ENCODE data around the gene VOPP1. TPM values are rescaled to one million over a fixed set of nuclear protein-coding genes. Genes with fewer than 3 reads are reported as not detected.
A peak's percentile ranks its signal among the peaks of the same experiment; 100 is the strongest.

VOPP1 gene
- total RNA-seq, 2 experiments from 2014 or later = 64.9 to 67.2 TPM

- no peak overlapping the region for H3K4me3 Mint-ChIP-seq
- POLR2A ChIA-PET = interaction anchor here (0.6 kb wide), 1 partner anchor 11 kb away, joined by 3 read pairs; no protein-coding TSS in a partner anchor
Measured at GRCh38 chr7:55553024-55553345, 19.3 kb downstream of the VOPP1 start.

DNA sequence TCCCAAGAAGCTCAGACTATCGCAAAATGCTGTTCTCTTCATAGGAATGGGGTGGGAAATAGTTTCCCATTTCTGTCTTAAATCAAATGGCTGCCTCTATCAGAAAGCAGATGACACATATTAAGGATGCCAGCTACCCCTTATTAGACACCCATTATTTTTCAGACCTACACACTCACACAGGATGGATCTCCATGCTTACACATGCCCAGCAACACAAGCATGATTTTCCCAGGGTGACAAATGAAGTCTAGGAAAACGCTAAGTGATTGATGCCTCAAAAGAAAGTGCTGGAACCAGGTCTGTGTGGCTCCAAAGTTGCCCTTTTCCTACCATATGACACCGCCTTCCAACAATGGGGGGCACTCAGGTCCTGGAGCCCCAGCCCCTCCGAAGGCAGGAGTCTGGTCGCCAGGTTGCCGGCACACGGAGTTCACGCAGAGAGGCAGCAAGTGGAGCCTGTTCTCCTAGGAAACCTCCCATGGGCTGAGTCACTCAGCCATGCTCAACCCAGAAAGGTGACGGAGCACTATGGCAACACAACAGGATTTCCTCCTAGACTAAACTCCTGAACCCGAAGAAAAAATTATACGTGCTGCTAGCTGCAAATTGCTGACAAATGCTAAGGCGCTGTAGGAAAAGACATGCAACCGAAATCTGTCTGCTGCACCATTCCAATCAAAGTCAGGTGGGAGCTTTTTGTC, 19.8 kb downstream of the VOPP1 start:
- H3K9me3 Mint-ChIP-seq = no peaks in the 10 kb centered on the region
- ChIA-PET CTCF (interaction anchor here (2.9 kb wide), 1 partner anchor 15 kb away, joined by 7 read pairs; no protein-coding TSS in a partner anchor), POLR2A (no interaction called here)
- H3K27ac Mint-ChIP-seq = no peak overlapping the region
- peak; percentile 13 for DNase-seq
- H3K36me3 Mint-ChIP-seq = peaks cover 26% of the 10 kb centered on the region
- H3K4me3 Mint-ChIP-seq = no peak overlapping the region
- H3K4me1 Mint-ChIP-seq (ENCODE audit: low read depth) = peaks cover 94% of the 10 kb centered on the region
- intact Hi-C loops (cut with micrococcal nuclease) = no loop called here
- H3K27me3 Mint-ChIP-seq = no peaks in the 10 kb centered on the region

More at GRCh38 chr7:55553024-55553345, 19.3 kb downstream of the VOPP1 start:
- Mint-ChIP-seq H3K27ac (no peak overlapping the region), H3K27me3 (no peaks in the 10 kb centered on the region), H3K4me1 (ENCODE audit: low read depth) (peaks cover 94% of the 10 kb centered on the region), H3K36me3 (peaks cover 26% of the 10 kb centered on the region), H3K9me3 (no peaks in the 10 kb centered on the region)
- DNase-seq = no peak
- CTCF ChIA-PET = interaction anchor here (2.9 kb wide), 1 partner anchor 15 kb away, joined by 7 read pairs; no protein-coding TSS in a partner anchor
- intact Hi-C loops (cut with micrococcal nuclease) = no loop called here

- DNase-seq = peak; percentile 3
- POLR2A ChIA-PET = no interaction called here
- CTCF ChIA-PET = no interaction called here
- H3K36me3 Mint-ChIP-seq = peaks cover 21% of the 10 kb centered on the region
- no peaks in the 10 kb centered on the region for H3K9me3 Mint-ChIP-seq
- no peak overlapping the region for H3K27ac Mint-ChIP-seq
- intact Hi-C loops (cut with micrococcal nuclease) = no loop called here
- peaks cover 92% of the 10 kb centered on the region for H3K4me1 Mint-ChIP-seq (ENCODE audit: low read depth)
- H3K27me3 Mint-ChIP-seq = no peaks in the 10 kb centered on the region
- H3K4me3 Mint-ChIP-seq = no peak overlapping the region
Measured at GRCh38 chr7:55550841-55551537, 21.3 kb downstream of the VOPP1 start.

GRCh38 chr7:55550010-55550663, 22.2 kb downstream of the VOPP1 start:
- no peak overlapping the region for H3K4me3 Mint-ChIP-seq
- peaks cover 14% of the 10 kb centered on the region for H3K36me3 Mint-ChIP-seq
- peaks cover 91% of the 10 kb centered on the region for H3K4me1 Mint-ChIP-seq (ENCODE audit: low read depth)
- ChIA-PET CTCF (no interaction called here), POLR2A (no interaction called here)
- no peak overlapping the region for H3K27ac Mint-ChIP-seq
- no peaks in the 10 kb centered on the region for H3K9me3 Mint-ChIP-seq
- DNase-seq = peak; percentile 9
- no peaks in the 10 kb centered on the region for H3K27me3 Mint-ChIP-seq
- intact Hi-C loops (cut with micrococcal nuclease) = no loop called here

- Mint-ChIP-seq H3K27ac (no peak overlapping the region), H3K4me1 (ENCODE audit: low read depth) (peaks cover 90% of the 10 kb centered on the region), H3K9me3 (no peaks in the 10 kb centered on the region), H3K27me3 (no peaks in the 10 kb centered on the region), H3K4me3 (no peak overlapping the region), H3K36me3 (peaks cover 12% of the 10 kb centered on the region)
- intact Hi-C loops (cut with micrococcal nuclease) = no loop called here
- DNase-seq = peak; percentile 3
- POLR2A ChIA-PET = no interaction called here
- CTCF ChIA-PET = no interaction called here
Measured at GRCh38 chr7:55549457-55549856, 22.8 kb downstream of the VOPP1 start.

DNA sequence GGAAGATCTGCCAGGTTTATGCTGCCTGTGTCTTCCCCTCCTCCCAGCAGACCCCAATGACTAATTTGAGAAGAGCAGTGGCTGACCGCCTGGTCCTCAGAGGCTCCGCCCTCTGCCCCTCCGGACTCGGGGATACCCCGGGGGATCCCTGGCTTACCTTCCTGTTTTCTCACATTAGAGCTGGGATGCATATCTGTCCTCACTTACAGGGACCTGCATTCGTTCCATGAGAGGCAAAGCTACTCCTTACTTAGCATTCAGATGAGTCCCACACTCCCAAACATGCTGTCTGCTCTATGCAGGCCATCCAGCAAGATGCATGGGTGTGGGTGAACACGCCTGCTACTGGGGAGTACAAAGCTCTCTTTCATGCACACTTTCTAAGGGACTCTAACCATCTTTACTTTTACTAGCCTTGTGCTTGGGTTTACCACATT, 24.0 kb downstream of the VOPP1 start:
- H3K27me3 Mint-ChIP-seq = no peaks in the 10 kb centered on the region
- H3K4me3 Mint-ChIP-seq = no peak overlapping the region
- H3K27ac Mint-ChIP-seq = no peak overlapping the region
- peaks cover 18% of the 10 kb centered on the region for H3K36me3 Mint-ChIP-seq
- peaks cover 87% of the 10 kb centered on the region for H3K4me1 Mint-ChIP-seq (ENCODE audit: low read depth)
- intact Hi-C loops (cut with micrococcal nuclease) = no loop called here
- DNase-seq = no peak
- CTCF ChIA-PET = no interaction called here
- POLR2A ChIA-PET = no interaction called here
- no peaks in the 10 kb centered on the region for H3K9me3 Mint-ChIP-seq

GRCh38 chr7:55546814-55547213, 25.5 kb downstream of the VOPP1 start:
- POLR2A ChIA-PET = interaction anchor here (1.3 to 3.3 kb wide), 2 partner anchors 13 to 30 kb away, joined by 5 to 25 read pairs; no protein-coding TSS in a partner anchor
- H3K27ac Mint-ChIP-seq = peak overlapping the region; percentile 42
- CTCF ChIA-PET = interaction anchor here (1.0 to 2.2 kb wide), 3 partner anchors 13 to 266 kb away, joined by 3 to 7 read pairs (median 4); no protein-coding TSS in a partner anchor
- peaks cover 75% of the 10 kb centered on the region for H3K4me1 Mint-ChIP-seq (ENCODE audit: low read depth)
- intact Hi-C loops (cut with micrococcal nuclease) = loop anchor here (1.0 kb wide), 2 partner anchors 10 to 13 kb away; no protein-coding TSS in a partner anchor
- no peak overlapping the region for H3K4me3 Mint-ChIP-seq
- peaks cover 23% of the 10 kb centered on the region for H3K36me3 Mint-ChIP-seq
- peak; percentile 76 for DNase-seq
- H3K27me3 Mint-ChIP-seq = no peaks in the 10 kb centered on the region
- H3K9me3 Mint-ChIP-seq = no peaks in the 10 kb centered on the region

GRCh38 chr7:55545496-55545895, 26.8 kb downstream of the VOPP1 start:
- Mint-ChIP-seq H3K9me3 (no peaks in the 10 kb centered on the region), H3K4me3 (no peak overlapping the region), H3K36me3 (peaks cover 24% of the 10 kb centered on the region), H3K27ac (no peak overlapping the region), H3K27me3 (no peaks in the 10 kb centered on the region), H3K4me1 (ENCODE audit: low read depth) (peaks cover 72% of the 10 kb centered on the region)
- DNase-seq = no peak
- CTCF ChIA-PET = interaction anchor here (1.2 to 2.2 kb wide), 2 partner anchors 21 to 265 kb away, joined by 3 to 7 read pairs; no protein-coding TSS in a partner anchor
- POLR2A ChIA-PET = interaction anchor here (3.3 kb wide), 1 partner anchor 12 kb away, joined by 25 read pairs; no protein-coding TSS in a partner anchor
- intact Hi-C loops (cut with micrococcal nuclease) = no loop called here

GRCh38 chr7:55540226-55540858, 32.0 kb downstream of the VOPP1 start:
- ChIA-PET POLR2A (no interaction called here), CTCF (no interaction called here)
- intact Hi-C loops (cut with micrococcal nuclease) = no loop called here
- Mint-ChIP-seq H3K36me3 (peaks cover 31% of the 10 kb centered on the region), H3K9me3 (no peaks in the 10 kb centered on the region), H3K27ac (no peak overlapping the region), H3K27me3 (no peaks in the 10 kb centered on the region), H3K4me1 (ENCODE audit: low read depth) (peaks cover 71% of the 10 kb centered on the region), H3K4me3 (no peak overlapping the region)
- peak; percentile 1 for DNase-seq

- DNase-seq = peak; percentile 10
- Mint-ChIP-seq H3K4me1 (ENCODE audit: low read depth) (peaks cover 73% of the 10 kb centered on the region), H3K36me3 (peaks cover 26% of the 10 kb centered on the region), H3K27ac (peak overlapping the region; percentile 18), H3K9me3 (no peaks in the 10 kb centered on the region), H3K4me3 (no peak overlapping the region), H3K27me3 (no peaks in the 10 kb centered on the region)
- CTCF ChIA-PET = no interaction called here
- POLR2A ChIA-PET = interaction anchor here (1.3 kb wide), 1 partner anchor 26 kb away, joined by 3 read pairs; no protein-coding TSS in a partner anchor
- intact Hi-C loops (cut with micrococcal nuclease) = loop anchor here (10.0 kb wide), 1 partner anchor 545 kb away; no protein-coding TSS in a partner anchor
Measured at GRCh38 chr7:55539380-55539779, 32.9 kb downstream of the VOPP1 start.

DNA sequence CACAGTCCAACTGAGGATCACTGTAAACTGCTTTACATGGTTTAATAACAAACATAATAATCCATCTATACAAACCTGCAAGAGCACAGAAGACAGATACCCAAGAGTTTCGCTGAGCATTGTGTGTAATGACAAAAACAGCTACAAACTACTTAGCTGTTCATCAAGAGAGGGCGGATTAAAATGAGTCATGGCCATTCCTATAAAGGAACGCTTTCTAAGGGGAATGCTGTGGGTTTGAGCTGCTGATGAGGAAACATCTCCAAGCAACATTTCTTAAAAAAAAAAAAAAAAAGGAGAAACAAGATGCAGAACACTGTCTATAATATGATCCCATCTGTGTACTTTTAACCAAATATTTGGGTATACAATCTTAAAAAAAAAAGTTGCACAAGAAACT, 33.8 kb downstream of the VOPP1 start:
- no peaks in the 10 kb centered on the region for H3K9me3 Mint-ChIP-seq
- H3K27ac Mint-ChIP-seq = peak overlapping the region; percentile 57
- ChIA-PET CTCF (interaction anchor here (2.4 kb wide), 1 partner anchor 15 kb away, joined by 7 read pairs; no protein-coding TSS in a partner anchor), POLR2A (interaction anchor here (0.9 to 1.3 kb wide), 2 partner anchors 22 to 26 kb away, joined by 3 read pairs; no protein-coding TSS in a partner anchor)
- H3K4me1 Mint-ChIP-seq (ENCODE audit: low read depth) = peaks cover 73% of the 10 kb centered on the region
- peaks cover 18% of the 10 kb centered on the region for H3K36me3 Mint-ChIP-seq
- no peak overlapping the region for H3K4me3 Mint-ChIP-seq
- intact Hi-C loops (cut with micrococcal nuclease) = loop anchor here (10.0 kb wide), 1 partner anchor 544 kb away; no protein-coding TSS in a partner anchor
- H3K27me3 Mint-ChIP-seq = no peaks in the 10 kb centered on the region
- DNase-seq = no peak

All from activated CD4-positive, alpha-beta memory T cell treated with anti-CD3 and anti-CD28 coated beads for 36 hours (primary cell).